T-helper 17 cell (primary cell): ENCODE measurements around the gene PHLDB2. TPM values are rescaled to one million over a fixed set of nuclear protein-coding genes. Genes with fewer than 3 reads are reported as not detected.

Experiments used
- ATAC-seq: fragments of 150-1000 bp; cut with Tn5 transposase; 2 replicates; pipeline ENCODE4 v1.10.0; 2021; ENCODE audit warnings: mild to moderate bottlenecking, moderate library complexity
- DNase-seq, 3 donors: peaks; one replicate each; pipeline versions ENCODE4 v3.0.0 to v3.0.0-alpha.2; 2020 to 2021
- H3K9me3 ChIP-seq: one replicate; pipeline ENCODE4 v1.7.0; 2013; ENCODE audit warnings: low read length, mild to moderate bottlenecking; ENCODE audit not compliant: control insufficient read depth, poor library complexity, severe bottlenecking
- H3K27ac Mint-ChIP-seq: one replicate; pipeline ENCODE4 v1.8.0; 2022; ENCODE audit warnings: mild to moderate bottlenecking, moderate library complexity, mixed read lengths
- H3K27me3 Mint-ChIP-seq: one replicate; pipeline ENCODE4 v1.8.0; 2022; ENCODE audit warnings: mixed read lengths
- H3K36me3 Mint-ChIP-seq: one replicate; pipeline ENCODE4 v1.8.0; 2022; ENCODE audit warnings: low read depth, mixed read lengths
- H3K4me1 Mint-ChIP-seq: one replicate; pipeline ENCODE4 v1.8.0; 2022; ENCODE audit warnings: mild to moderate bottlenecking, mixed read lengths
- H3K4me3 Mint-ChIP-seq: one replicate; pipeline ENCODE4 v1.8.0; 2022; ENCODE audit warnings: mild to moderate bottlenecking, moderate library complexity, mixed read lengths
- total RNA-seq, 4 donors: library from RNA in 2 of 4; stranded (reverse) in 2 of 4; gene quantifications; one replicate each; pipeline ENCODE4 v1.2.3 and lab custom pipeline; 2022 to 2026

PHLDB2 gene
- total RNA-seq, 2 donors from 2014 or later: 24.4 to 28.0 TPM

DNA sequence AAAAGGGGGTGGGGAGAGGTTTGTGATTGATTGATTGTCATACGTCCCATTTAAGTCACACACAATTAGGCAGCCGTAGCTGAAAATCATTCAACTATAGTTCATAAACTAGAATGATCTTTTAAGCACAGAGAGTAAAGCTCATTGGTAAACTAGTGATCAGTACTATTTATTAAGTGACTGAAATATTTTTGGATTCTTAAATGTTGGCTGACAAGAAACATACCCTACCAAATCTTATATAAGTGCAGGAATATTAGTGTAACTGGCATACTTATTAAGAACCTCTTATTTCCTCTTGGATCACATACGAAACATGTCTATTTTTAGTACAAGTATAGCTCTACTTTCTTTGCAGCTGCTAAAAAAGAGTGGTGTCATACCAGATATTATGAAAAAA lies 111.3 kb downstream of the PHLDB2 start:
- Mint-ChIP-seq H3K4me3 (no peak overlapping the region), H3K27me3 (no peaks in the 10 kb centered on the region)

DNA sequence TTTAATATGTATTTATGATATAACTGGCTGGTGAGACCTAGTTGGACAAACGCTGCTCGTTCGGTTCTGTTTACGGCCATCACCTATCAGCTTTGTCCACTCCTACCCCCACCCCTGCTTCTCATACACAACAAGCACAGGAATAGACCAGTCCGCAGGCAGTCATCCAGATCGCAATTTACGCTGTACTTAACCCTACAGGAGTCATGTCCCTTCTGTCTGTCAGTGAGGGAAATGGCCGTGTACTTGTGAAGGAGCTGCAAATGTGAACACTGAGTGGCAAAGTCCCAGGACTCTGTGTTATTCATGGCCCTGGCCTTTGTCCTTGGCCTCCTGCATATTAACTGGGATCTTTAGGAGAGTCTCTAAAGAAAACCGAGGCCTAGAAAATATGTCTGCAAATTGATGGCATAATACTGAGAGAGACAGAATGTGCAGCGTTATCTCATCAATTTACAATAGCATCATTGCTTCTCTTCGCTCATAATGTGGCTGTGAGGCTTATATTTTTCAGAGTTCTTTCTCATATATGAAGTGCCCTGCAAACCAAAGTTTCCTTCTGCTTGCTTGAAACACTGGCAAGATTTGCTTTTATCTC lies 112.6 kb downstream of the PHLDB2 start:
- ATAC-seq (no peak), DNase-seq (no peak)
- Mint-ChIP-seq H3K27ac (peak overlapping the region; percentile 11), H3K4me1 (peaks cover 5% of the 10 kb centered on the region), H3K27me3 (no peaks in the 10 kb centered on the region), H3K4me3 (no peak overlapping the region), H3K36me3 (no peaks in the 10 kb centered on the region)
- no peaks in the 10 kb centered on the region for H3K9me3 ChIP-seq

More for the DNA sequence above, 111.3 kb downstream of the PHLDB2 start:
- DNase-seq (no peak), ATAC-seq (no peak)
- Mint-ChIP-seq H3K36me3 (no peaks in the 10 kb centered on the region), H3K27ac (no peak overlapping the region), H3K4me1 (peaks cover 8% of the 10 kb centered on the region)
- no peaks in the 10 kb centered on the region for H3K9me3 ChIP-seq

DNA sequence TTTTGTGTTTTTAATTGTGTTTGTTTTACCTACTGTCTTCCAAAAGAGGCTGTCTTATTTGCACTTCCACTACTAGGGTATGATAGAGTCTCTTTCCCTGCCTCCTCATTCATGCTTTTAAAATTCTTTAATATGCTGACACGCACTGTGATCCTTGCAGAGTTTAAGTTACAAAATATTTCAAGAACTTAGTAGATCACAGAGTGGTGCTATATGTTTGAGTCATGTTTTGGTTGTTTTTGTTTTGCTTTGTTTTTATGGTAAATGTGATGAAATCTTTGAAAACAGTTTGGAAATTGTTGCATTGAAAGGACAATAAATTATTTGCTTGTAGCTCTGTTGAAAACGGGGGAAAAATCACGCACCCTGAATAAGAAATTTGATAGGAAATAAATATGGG lies 113.8 kb downstream of the PHLDB2 start:
- H3K27me3 Mint-ChIP-seq: no peaks in the 10 kb centered on the region
- no peak for DNase-seq

DNA sequence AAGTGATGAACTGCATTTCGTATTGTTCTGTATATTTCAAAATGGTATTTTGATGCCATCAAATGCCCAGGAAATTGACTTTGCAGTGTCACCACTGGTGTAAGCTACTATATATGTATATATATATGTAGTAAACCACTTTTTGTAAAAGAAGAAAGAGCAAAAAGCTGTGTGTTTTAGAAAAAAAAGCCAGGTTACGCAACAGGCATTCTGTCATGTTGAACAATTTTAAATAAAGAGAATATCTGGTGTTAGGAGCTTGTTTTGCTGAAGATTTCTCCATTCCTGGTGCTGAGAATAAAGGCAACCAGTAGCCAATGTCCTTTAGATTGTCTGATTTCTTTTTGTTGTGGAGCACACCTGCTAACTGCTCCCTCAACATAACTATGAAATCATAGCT lies 116.1 kb downstream of the PHLDB2 start:
- Mint-ChIP-seq H3K36me3 (peaks cover 2% of the 10 kb centered on the region), H3K4me3 (no peak overlapping the region), H3K27me3 (no peaks in the 10 kb centered on the region), H3K27ac (no peak overlapping the region), H3K4me1 (peaks cover 3% of the 10 kb centered on the region)
- DNase-seq: no peak
- H3K9me3 ChIP-seq: no peaks in the 10 kb centered on the region
- ATAC-seq: no peak

More for the DNA sequence above, 113.8 kb downstream of the PHLDB2 start:
- H3K9me3 ChIP-seq: no peaks in the 10 kb centered on the region
- no peak for ATAC-seq
- Mint-ChIP-seq H3K36me3 (no peaks in the 10 kb centered on the region), H3K4me3 (no peak overlapping the region), H3K27ac (no peak overlapping the region), H3K4me1 (no peaks in the 10 kb centered on the region)

DNA sequence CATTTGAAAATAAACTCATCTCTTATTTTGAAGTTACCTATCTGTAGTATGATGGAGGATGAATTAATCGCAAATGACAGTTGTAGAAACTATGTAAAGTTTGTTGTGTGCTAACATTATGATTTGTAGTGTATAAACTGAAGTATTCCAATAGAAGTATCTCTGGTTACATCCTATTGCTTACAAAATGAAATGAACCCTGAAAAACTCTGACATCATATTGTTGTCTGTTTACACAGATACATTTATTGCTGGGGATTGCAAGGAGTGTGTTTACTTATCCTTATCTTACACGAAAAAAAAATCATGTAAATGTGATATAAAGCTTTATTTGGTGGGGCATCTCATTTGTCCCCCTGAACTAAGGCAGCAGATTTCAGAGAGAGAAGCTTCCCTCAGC lies 117.2 kb downstream of the PHLDB2 start:
- no peak overlapping the region for H3K27ac Mint-ChIP-seq
- H3K9me3 ChIP-seq: no peaks in the 10 kb centered on the region
- ATAC-seq (no peak), DNase-seq (no peak)
- H3K4me1 Mint-ChIP-seq: peaks cover 7% of the 10 kb centered on the region
- no peaks in the 10 kb centered on the region for H3K27me3 Mint-ChIP-seq
- peaks cover 2% of the 10 kb centered on the region for H3K36me3 Mint-ChIP-seq
- H3K4me3 Mint-ChIP-seq: no peak overlapping the region

DNA sequence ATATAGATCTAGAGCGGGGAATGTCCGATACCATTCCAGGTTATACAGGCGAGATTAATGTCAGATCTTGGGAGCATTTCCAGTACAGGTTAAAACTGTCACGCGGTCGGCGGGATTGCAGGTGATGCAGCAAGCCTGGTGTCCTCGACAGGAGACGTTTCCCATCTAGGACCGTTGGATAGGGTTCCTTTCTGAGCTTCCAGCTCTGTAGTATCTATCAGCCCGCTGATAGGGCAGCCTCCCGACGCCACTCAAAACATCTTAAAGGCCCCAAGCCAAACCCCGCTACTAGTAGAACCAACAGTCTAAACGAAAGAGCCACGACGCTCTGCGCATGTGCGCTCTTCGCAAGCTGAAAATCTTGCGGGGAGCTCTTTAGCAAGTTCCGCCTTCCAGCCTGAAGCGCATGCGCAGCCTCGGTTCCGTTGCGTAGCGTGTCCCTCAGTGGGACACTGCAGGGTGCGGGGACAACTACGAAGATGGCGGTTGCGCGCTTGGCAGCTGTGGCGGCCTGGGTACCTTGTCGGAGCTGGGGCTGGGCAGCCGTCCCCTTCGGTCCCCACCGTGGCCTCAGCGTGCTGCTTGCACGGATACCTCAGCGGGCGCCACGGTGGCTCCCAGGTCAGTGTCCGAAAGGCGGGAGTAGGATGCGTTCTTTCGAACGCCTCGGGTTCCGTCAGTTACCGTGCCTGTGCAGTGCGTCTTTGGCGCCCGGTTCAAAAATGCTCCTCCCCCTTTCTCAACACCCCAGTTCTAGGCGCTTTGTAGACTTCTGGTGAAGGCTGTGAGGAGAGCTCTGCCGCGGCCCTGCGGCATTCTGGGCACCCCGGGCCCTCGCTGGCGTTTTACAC lies 119.7 kb downstream of the PHLDB2 start, which contains the start of gene ABHD10:
Gene ABHD10, plus strand, starts transcription at position 444 of the 851 bp plus-strand sequence. Its CDS starts 36 bp downstream, at position 480.
- H3K4me1 Mint-ChIP-seq: peaks cover 12% of the 10 kb centered on the region
- peaks cover 2% of the 10 kb centered on the region for H3K36me3 Mint-ChIP-seq
- no peaks in the 10 kb centered on the region for H3K27me3 Mint-ChIP-seq
- DNase-seq (peak; percentile 90 to 93 (median 91)), ATAC-seq (peak; percentile 96)
- peak within 1 kb of the TSS; percentile 95 for H3K27ac Mint-ChIP-seq
- H3K9me3 ChIP-seq: no peaks in the 10 kb centered on the region
- H3K4me3 Mint-ChIP-seq: peak within 1 kb of the TSS; percentile 91

DNA sequence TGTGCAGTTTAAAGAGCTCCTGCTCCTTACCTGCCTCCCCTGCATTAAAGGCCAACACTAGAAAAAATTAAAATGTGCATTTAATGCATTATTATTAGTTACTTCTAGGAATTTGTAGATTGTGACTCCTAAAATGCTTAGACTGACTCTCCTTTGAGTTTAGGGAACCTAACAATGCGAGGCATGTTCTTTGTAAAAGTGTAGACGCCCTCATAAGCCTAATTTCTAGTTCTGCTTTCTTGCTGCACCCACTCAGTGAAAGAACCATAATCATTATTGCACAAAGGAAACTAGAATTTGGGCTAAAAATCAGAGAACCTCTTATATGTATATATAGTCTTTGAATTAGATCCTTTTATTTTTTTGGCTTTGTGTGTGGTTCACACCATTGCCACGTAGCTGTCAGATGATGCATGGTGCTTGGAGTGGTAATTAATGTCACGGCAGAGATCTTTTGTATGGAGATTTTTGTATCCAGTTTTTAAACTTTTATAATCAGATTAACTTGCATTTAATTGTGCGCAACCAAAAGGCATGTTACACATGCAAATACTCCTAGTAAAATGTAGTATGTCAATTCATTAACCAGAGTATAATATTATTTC lies 120.5 kb downstream of the PHLDB2 start:
- Mint-ChIP-seq H3K4me1 (peaks cover 14% of the 10 kb centered on the region), H3K36me3 (peaks cover 2% of the 10 kb centered on the region), H3K27me3 (no peaks in the 10 kb centered on the region), H3K4me3 (peak overlapping the region; percentile 91), H3K27ac (peak overlapping the region; percentile 95)
- DNase-seq: no peak
- peak; percentile 13 for ATAC-seq
- H3K9me3 ChIP-seq: no peaks in the 10 kb centered on the region

DNA sequence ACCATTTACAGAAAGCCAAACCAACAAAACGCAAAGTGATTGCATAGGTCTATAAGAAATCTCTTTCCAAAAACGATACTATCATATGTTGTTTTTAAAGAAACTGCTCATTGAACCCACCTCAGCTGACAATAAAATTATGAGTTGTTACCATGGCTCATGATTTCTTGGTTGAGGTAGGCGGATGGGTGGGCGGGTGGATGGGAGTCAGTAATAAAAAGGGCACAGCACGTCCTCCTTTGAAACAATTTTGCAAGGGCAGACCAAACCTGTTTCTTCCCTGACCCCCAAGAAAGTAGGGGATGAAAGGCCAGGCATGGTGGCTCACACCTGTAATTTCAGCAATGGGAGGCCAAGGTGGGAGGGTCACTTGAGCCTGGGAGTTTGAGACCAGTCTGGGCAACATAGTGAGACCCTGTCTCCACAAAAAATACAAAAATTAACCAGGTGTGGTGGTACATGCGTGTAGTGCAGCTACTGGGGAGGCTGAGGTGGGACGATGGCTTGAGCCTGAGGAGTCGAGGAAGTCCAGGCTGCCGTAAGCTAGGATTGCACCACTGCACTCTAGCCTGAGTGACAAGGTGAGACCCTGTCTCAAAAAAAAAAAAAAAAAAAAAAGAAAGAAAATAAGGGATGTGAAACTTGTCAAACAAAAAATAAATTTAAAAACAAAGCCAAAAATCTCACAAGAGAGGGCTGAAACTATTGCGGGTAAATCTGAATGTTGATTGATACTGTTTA lies 121.8 kb downstream of the PHLDB2 start:
- peaks cover 28% of the 10 kb centered on the region for H3K4me1 Mint-ChIP-seq
- H3K36me3 Mint-ChIP-seq: peaks cover 2% of the 10 kb centered on the region
- no peaks in the 10 kb centered on the region for H3K27me3 Mint-ChIP-seq
- ATAC-seq: no peak
- H3K9me3 ChIP-seq: no peaks in the 10 kb centered on the region
- peak overlapping the region; percentile 95 for H3K27ac Mint-ChIP-seq
- H3K4me3 Mint-ChIP-seq: peak overlapping the region; percentile 79
- DNase-seq: no peak

DNA sequence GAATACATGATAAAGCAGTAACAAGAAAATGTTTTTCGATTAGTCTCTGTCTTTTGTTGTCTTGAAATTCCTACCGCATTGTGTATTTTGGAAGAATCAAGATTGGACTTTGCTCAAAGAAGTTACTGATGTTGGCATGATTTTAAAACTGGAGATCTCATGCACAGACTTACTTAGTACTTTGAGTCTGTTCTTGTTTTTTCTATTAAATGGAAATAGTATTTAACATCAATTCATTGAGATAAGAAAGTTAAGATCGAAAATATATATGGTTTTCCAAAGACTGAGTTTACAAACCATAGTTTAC lies 122.3 kb downstream of the PHLDB2 start:
- Mint-ChIP-seq H3K4me3 (no peak overlapping the region), H3K36me3 (peaks cover 2% of the 10 kb centered on the region), H3K4me1 (peaks cover 29% of the 10 kb centered on the region), H3K27me3 (no peaks in the 10 kb centered on the region), H3K27ac (no peak overlapping the region)
- no peaks in the 10 kb centered on the region for H3K9me3 ChIP-seq
- ATAC-seq (no peak), DNase-seq (no peak)

DNA sequence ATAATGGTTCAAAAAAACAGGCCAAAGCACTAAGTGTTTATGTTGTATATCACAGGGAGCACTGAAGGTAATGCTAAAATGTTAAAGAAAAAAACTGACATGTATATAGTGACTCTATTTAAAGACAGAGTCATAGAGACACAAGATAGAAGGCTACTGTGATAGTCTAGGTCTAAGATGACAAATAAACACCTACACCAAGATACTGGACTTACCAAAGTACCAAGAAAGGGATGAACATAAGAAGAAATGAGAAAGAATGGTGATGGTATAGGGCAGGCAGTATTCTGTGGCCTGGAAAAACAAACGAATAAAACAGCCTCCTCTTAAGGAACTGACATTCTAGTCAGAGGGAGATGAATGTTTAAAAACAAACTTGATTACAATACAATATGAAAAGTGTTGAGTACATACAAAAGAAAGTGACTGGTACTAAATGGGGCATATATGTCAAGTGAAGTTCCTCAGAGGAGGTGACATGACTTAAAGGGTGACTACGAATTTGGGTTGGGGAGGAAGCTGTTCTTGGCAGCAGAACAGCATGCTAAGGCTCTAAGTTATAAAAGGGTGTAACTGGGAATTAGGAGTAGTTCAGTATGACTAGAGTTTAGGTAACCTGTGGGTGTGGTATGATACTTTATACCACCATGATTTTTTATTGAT lies 125.7 kb downstream of the PHLDB2 start:
- Mint-ChIP-seq H3K4me1 (peaks cover 42% of the 10 kb centered on the region), H3K36me3 (peaks cover 5% of the 10 kb centered on the region), H3K27me3 (no peaks in the 10 kb centered on the region), H3K27ac (peak overlapping the region; percentile 89), H3K4me3 (no peak overlapping the region)
- H3K9me3 ChIP-seq: no peaks in the 10 kb centered on the region
- ATAC-seq (no peak), DNase-seq (no peak)

DNA sequence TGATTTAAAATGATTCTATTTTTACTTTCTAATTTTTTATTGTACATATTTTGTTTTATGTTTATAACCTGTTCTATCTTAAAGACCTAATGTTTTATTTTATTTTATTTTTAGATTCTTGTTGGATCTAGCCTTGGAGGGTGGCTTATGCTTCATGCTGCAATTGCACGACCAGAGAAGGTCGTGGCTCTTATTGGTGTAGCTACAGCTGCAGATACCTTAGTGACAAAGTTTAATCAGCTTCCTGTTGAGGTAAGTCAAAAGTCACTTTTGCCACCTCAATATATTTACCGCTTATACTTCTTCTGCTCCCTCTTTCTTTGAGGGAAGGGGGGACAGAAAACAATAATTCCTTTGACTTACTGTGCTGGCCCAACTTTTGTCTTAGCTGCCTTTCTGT lies 127.7 kb downstream of the PHLDB2 start:
- no peak for ATAC-seq
- Mint-ChIP-seq H3K36me3 (peaks cover 5% of the 10 kb centered on the region), H3K27me3 (no peaks in the 10 kb centered on the region), H3K4me3 (no peak overlapping the region), H3K4me1 (peaks cover 37% of the 10 kb centered on the region), H3K27ac (no peak overlapping the region)
- no peak for DNase-seq
- no peaks in the 10 kb centered on the region for H3K9me3 ChIP-seq

DNA sequence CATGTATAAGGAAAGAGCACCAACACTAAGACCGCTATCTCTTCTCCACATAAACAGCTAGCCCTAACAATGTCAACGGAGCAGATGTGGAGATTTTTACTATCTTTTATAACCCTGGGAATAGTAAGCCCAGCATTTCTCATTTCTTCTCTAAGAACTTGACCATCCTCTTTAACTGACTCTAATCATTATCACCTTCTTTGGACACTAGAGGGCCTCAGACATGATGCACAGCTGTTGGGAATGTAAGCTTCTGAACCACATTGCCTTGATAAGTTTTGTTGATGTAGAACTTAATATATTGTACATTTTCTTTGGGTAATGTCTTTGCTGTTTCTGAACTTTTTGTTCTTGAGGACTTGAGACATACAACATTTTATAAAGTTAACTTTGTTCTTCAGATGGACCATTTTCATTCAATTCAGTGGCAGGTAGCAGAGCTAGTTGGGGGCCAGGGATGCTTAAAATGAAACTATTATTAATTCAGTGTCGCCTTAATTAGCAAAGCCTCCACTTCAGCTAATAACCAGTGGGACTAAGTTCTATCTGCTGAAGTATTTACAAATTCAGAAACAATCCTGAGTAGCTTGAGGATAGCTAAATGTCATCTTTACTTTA lies 130.1 kb downstream of the PHLDB2 start:
- Mint-ChIP-seq H3K4me1 (peaks cover 32% of the 10 kb centered on the region), H3K4me3 (no peak overlapping the region)
- peak; percentile 83 for ATAC-seq

More for the DNA sequence above, 130.1 kb downstream of the PHLDB2 start:
- no peaks in the 10 kb centered on the region for H3K9me3 ChIP-seq
- Mint-ChIP-seq H3K36me3 (peaks cover 10% of the 10 kb centered on the region), H3K27ac (peak overlapping the region; percentile 66), H3K27me3 (no peaks in the 10 kb centered on the region)
- DNase-seq: no peak
